GM19099 (cell line): ENCODE measurements around the gene TNFAIP1.

Source experiments
- POLR2A ChIP-seq: IDR thresholded peaks from 3 replicates; pipeline ENCODE4 v1.6.1; 2011; ENCODE audit warnings: low read depth; ENCODE audit not compliant: insufficient read length; ENCODE audit errors: extremely low read depth

TNFAIP1 gene

GRCh38 chr17:28335959-28336871 lies 654 bp downstream of the TNFAIP1 start:
- no peak for TF ChIP-seq POLR2A

- no peak for TF ChIP-seq POLR2A
These were observed 2.7 kb downstream of the TNFAIP1 start for GRCh38 chr17:28338056-28338768.

GRCh38 chr17:28339431-28339830 lies 3.9 kb downstream of the TNFAIP1 start:
- no peak for TF ChIP-seq POLR2A

- no peak for TF ChIP-seq POLR2A
These were observed 4.8 kb downstream of the TNFAIP1 start for GRCh38 chr17:28340374-28340773.

GRCh38 chr17:28341516-28341915 lies 6.0 kb downstream of the TNFAIP1 start:
- no peak for TF ChIP-seq POLR2A

GRCh38 chr17:28342313-28342712 lies 6.8 kb downstream of the TNFAIP1 start:
- TF ChIP-seq POLR2A = no peak

- TF ChIP-seq POLR2A = no peak
These were observed 8.0 kb downstream of the TNFAIP1 start for GRCh38 chr17:28343491-28343932.

GRCh38 chr17:28344011-28344410 lies 8.4 kb downstream of the TNFAIP1 start:
- TF ChIP-seq POLR2A = no peak

GRCh38 chr17:28344435-28344901 lies 8.9 kb downstream of the TNFAIP1 start:
- TF ChIP-seq POLR2A = no peak

GRCh38 chr17:28345419-28346198 lies 10.0 kb downstream of the TNFAIP1 start:
- no peak for TF ChIP-seq POLR2A

GRCh38 chr17:28346199-28346580 lies 10.6 kb downstream of the TNFAIP1 start:
- no peak for TF ChIP-seq POLR2A

GRCh38 chr17:28346746-28347246 lies 11.2 kb downstream of the TNFAIP1 start:
- no peak for TF ChIP-seq POLR2A

- TF ChIP-seq POLR2A = no peak
These were observed 11.8 kb downstream of the TNFAIP1 start for GRCh38 chr17:28347261-28347891.

- no peak for TF ChIP-seq POLR2A
These were observed 13.4 kb downstream of the TNFAIP1 start for GRCh38 chr17:28348979-28349378.
